Nephron (organoid): Measurements from ENCODE around the gene XAB2.

Experiments used
- H3K27ac Mint-ChIP-seq, 3 experiments: 2 replicates each; pipeline ENCODE4 v1.8.0; 2020; ENCODE audit warnings: mixed read lengths in 3 of 3, mild to moderate bottlenecking in 2 of 3, moderate library complexity in 1 of 3
- H3K27me3 Mint-ChIP-seq: 2 replicates; pipeline ENCODE4 v1.8.0; 2021; ENCODE audit warnings: low read depth, mild to moderate bottlenecking, moderate library complexity, mixed read lengths
- H3K36me3 Mint-ChIP-seq: 2 replicates; pipeline ENCODE4 v1.8.0; 2020; ENCODE audit warnings: low read depth, mixed read lengths
- H3K4me1 Mint-ChIP-seq: 2 replicates; pipeline ENCODE4 v1.8.0; 2020; ENCODE audit warnings: mixed read lengths
- H3K4me3 Mint-ChIP-seq, 3 experiments: 2 replicates each; pipeline ENCODE4 v1.8.0; 2020; ENCODE audit warnings: mild to moderate bottlenecking in 3 of 3, mixed read lengths in 3 of 3, moderate library complexity in 2 of 3
- H3K9me3 Mint-ChIP-seq: 2 replicates; pipeline ENCODE4 v1.8.0; 2020; ENCODE audit warnings: mixed read lengths
- CTCF ChIP-seq, 3 experiments: fragments of 200-600 bp; sonication (generic); IDR thresholded peaks; one replicate each; pipeline ENCODE4 v1.5.0; 2021; ENCODE audit warnings: antibody characterized with exemption in 3 of 3; ENCODE audit not compliant: unreplicated experiment in 3 of 3

Gene XAB2

GRCh38 chr19:7632340-7633203 lies 3.2 kb upstream of the XAB2 start:
- H3K9me3 Mint-ChIP-seq, result no peaks in the 10 kb centered on the region
- peak overlapping the region in 2 of 3 experiments; percentile 6 to 37 for H3K4me3 Mint-ChIP-seq
- H3K36me3 Mint-ChIP-seq, result peaks cover 4% of the 10 kb centered on the region
- peaks cover 21% of the 10 kb centered on the region for H3K4me1 Mint-ChIP-seq
- no peak overlapping the region for H3K27ac Mint-ChIP-seq
- TF ChIP-seq CTCF (IDR thresholded peaks at IDR 0.05; ENCODE audit: unreplicated experiment in 3 of 3), result no peak
- peaks cover 27% of the 10 kb centered on the region for H3K27me3 Mint-ChIP-seq

GRCh38 chr19:7631577-7631976 lies 2.2 kb upstream of the XAB2 start:
- no peak for TF ChIP-seq CTCF (IDR thresholded peaks at IDR 0.05; ENCODE audit: unreplicated experiment in 3 of 3)
- H3K4me3 Mint-ChIP-seq, result peak overlapping the region; percentile 39 to 63 (median 63)
- peaks cover 17% of the 10 kb centered on the region for H3K27me3 Mint-ChIP-seq
- H3K36me3 Mint-ChIP-seq, result peaks cover 7% of the 10 kb centered on the region
- H3K9me3 Mint-ChIP-seq, result no peaks in the 10 kb centered on the region
- peaks cover 21% of the 10 kb centered on the region for H3K4me1 Mint-ChIP-seq
- no peak overlapping the region for H3K27ac Mint-ChIP-seq

- Mint-ChIP-seq H3K27me3 (no peaks in the 10 kb centered on the region), H3K36me3 (peaks cover 8% of the 10 kb centered on the region), H3K4me3 (peak overlapping the region; percentile 91 to 95 (median 94)), H3K4me1 (peaks cover 21% of the 10 kb centered on the region), H3K9me3 (no peaks in the 10 kb centered on the region), H3K27ac (peak overlapping the region; percentile 65 to 92 (median 88))
- no peak for TF ChIP-seq CTCF (IDR thresholded peaks at IDR 0.05; ENCODE audit: unreplicated experiment in 3 of 3)
These were observed 595 bp downstream of the XAB2 start for GRCh38 chr19:7628589-7629311.

- no peaks in the 10 kb centered on the region for H3K27me3 Mint-ChIP-seq
- no peak for TF ChIP-seq CTCF (IDR thresholded peaks at IDR 0.05; ENCODE audit: unreplicated experiment in 3 of 3)
- peaks cover 21% of the 10 kb centered on the region for H3K4me1 Mint-ChIP-seq
These were observed 2.2 kb downstream of the XAB2 start for GRCh38 chr19:7627166-7627565.

GRCh38 chr19:7625763-7626372 lies 3.5 kb downstream of the XAB2 start:
- no peak for TF ChIP-seq CTCF (IDR thresholded peaks at IDR 0.05; ENCODE audit: unreplicated experiment in 3 of 3)
- Mint-ChIP-seq H3K36me3 (peaks cover 25% of the 10 kb centered on the region), H3K9me3 (no peaks in the 10 kb centered on the region), H3K4me3 (peak overlapping the region in 1 of 3 experiments; percentile 34), H3K4me1 (peaks cover 21% of the 10 kb centered on the region), H3K27me3 (no peaks in the 10 kb centered on the region), H3K27ac (no peak overlapping the region)

More at GRCh38 chr19:7627166-7627565, 2.2 kb downstream of the XAB2 start:
- Mint-ChIP-seq H3K9me3 (no peaks in the 10 kb centered on the region), H3K27ac (no peak overlapping the region), H3K36me3 (peaks cover 16% of the 10 kb centered on the region), H3K4me3 (peak overlapping the region; percentile 51 to 95 (median 94))
